Measurements from ENCODE around the gene CNTNAP2. TPM values are rescaled to one million over a fixed set of nuclear protein-coding genes. Genes with fewer than 3 reads are reported as not detected.

Gene CNTNAP2
- polyA plus RNA-seq, 10 donors = 5.6 to 19.6 (median 11.4) TPM

GRCh38 chr7:146276888-146277287 is 160.3 kb downstream of the CNTNAP2 start:
- DNase-seq = no peak

DNA sequence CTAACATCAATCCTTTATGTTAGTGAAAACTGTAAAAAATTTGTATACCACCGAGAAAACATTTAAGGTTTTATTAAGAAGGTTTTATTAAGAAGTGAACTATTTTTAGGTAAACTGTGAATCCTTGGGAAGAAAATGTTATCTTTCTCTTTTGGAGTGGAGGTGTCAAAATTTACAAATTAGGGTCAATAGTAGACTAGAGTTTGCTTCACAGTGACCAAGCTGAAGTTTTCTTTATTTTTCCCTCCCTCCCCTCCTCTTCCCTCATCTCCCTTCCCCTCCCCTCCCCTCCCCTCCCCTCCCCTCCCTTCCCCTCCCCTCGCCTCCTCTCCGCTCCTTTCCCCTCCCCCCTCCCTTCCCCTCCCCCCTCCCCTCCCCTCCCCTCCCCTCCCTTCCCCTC is 168.8 kb downstream of the CNTNAP2 start:
- DNase-seq = no peak

- DNase-seq = peak; percentile 1 to 44 (median 14)
Observed at GRCh38 chr7:146290746-146291145, 174.1 kb downstream of the CNTNAP2 start.

GRCh38 chr7:146291900-146292299 is 175.3 kb downstream of the CNTNAP2 start:
- no peak for DNase-seq

DNA sequence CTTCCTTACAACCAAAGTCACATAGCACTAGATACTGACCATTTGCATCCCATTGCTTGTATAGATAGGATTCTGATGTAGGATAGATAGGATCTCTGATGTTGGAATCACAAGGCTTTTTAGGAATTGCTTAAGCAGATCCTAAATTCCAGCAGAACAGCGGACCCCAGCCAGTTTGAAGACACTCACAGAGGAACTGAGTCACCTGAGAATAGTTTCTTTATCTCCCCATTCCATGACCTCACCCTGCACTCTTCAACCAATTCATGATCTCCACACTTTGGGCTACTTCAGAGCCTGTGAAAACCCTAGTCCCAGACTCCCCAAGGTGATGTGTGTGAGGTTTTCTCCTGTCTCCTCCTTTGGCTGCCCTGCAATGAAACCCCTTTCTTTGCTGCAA is 179.4 kb downstream of the CNTNAP2 start:
- DNase-seq = no peak

GRCh38 chr7:146314962-146315361 is 198.4 kb downstream of the CNTNAP2 start:
- DNase-seq = no peak

- no peak for DNase-seq
Observed at GRCh38 chr7:146319629-146320028, 203.0 kb downstream of the CNTNAP2 start.

GRCh38 chr7:146321301-146321700 is 204.7 kb downstream of the CNTNAP2 start:
- no peak for DNase-seq

- no peak for DNase-seq
Observed at GRCh38 chr7:146331369-146331768, 214.8 kb downstream of the CNTNAP2 start.

DNA sequence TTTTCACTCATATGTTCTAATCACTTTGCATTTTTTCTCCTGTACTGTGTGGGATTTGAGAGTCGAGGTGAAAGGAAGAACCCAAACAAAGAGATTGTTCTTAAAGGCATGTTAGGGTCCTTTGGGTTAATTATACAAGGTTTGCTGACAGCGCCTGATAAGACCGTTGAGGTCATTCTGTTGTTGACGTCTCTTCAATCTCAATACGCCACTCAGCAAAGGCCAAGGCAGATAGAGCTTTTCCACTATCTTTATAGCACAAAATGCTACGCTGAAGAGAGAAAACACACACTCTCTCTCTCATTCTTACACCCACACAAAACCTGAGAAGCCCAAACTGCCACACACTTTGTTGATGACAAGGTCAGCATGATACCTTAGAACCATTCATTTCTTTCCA is 228.7 kb downstream of the CNTNAP2 start:
- DNase-seq = no peak

- DNase-seq = no peak
Observed at GRCh38 chr7:146346096-146346495, 229.5 kb downstream of the CNTNAP2 start.

GRCh38 chr7:146355216-146355615 is 238.6 kb downstream of the CNTNAP2 start:
- DNase-seq = no peak

- peak in 1 of 3 donors; percentile 6 for DNase-seq
Observed at GRCh38 chr7:146359176-146359575, 242.6 kb downstream of the CNTNAP2 start.

DNA sequence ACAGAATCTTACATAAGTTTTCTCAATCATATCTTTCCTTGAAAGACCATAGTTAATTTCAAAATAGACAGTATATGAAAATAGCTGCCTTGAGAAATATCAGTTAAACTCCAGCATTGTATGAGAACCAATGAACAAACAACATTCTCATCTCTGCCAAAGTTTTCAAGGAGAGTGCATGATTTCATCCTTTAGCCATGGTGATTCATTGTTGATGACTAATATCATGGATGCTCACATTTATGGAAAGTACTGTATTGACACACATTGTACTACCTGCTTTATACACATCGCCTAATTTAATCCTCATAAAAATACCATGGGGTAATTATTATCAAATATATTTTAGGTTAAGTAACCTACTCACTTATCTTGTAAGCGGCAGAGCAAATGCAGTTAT is 250.3 kb downstream of the CNTNAP2 start:
- peak; percentile 3 to 39 (median 22) for DNase-seq

DNA sequence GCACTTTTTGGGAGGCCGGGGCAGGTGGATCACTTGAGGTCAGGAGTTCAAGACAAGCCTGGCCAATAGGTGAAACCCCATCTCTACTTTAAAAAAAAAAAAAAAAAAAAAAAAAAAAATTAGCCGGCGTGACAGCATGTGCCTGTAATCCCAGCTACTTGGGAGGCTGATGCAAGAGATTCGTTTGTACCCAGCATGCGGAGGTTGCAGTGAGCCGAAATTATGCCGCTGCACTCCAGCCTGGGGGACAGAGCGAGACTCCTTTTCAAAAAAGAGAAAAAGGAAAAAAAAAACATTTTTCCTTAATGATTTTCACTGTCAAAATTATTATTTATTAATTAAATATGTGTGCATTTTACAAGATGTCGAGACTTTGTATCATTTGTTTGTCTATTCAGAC is 253.6 kb downstream of the CNTNAP2 start:
- no peak for DNase-seq

DNA sequence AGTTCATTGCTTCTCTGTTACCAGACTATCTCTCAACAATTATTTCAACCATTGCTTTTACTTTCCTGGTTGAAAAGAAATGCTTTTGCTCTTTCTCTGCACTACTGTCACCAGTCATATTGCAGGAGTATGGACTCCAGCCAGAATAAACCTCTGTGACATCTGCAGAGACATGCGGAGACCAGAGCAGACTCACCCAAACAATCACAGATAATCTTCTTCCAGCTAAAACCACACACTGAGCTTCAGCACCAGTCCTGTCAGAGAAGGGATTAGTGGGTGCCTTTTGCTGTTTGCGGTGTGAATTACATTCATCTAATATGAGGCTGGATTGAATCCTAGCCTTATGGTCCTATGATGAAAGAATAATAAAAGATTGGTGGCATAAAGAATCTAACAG is 258.6 kb downstream of the CNTNAP2 start:
- peak in 2 of 3 donors; percentile 6 to 13 for DNase-seq

GRCh38 chr7:146378196-146378595 is 261.6 kb downstream of the CNTNAP2 start:
- DNase-seq = no peak

DNA sequence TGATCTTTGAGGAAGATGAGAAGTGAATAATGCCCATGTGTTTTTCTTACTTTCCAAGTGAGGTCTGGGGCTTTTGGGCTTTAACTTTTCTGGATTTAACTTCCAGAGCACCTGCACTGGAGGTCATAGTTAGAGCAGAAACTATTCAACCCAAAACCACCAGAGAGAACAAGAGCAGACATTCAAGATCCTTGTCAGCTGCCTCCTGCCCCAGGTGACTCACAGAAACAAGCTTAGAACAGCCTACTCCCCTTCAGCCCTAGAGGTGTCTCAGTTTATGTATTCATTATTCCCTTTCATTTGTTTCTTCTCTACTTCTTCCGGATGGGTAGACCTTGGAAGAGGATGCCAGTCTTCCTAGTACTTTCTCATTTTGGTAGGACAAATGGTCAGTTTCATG is 270.5 kb downstream of the CNTNAP2 start:
- DNase-seq = no peak

- no peak for DNase-seq
Observed at GRCh38 chr7:146388928-146389327, 272.3 kb downstream of the CNTNAP2 start.

GRCh38 chr7:146393346-146393745 is 276.7 kb downstream of the CNTNAP2 start:
- DNase-seq = no peak

DNA sequence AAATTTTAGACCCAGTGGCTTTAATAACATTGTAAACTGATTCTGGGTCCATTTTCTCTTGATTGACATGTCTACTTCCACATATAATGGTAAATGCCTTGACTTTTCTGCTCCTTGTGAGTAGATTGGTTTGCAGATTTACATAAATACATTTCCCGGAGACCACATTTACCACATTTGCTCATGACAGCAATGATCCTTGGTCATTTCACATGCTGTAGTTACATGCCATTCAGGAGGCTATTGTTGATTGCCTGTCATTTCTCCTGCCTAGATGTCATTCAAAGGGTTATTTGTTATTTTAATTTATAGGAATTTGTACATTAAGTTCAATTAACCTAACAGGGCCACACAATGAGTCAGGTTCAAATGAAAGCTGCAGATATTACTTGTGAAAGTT is 280.5 kb downstream of the CNTNAP2 start:
- no peak for DNase-seq

- DNase-seq = no peak
Observed at GRCh38 chr7:146401939-146402338, 285.3 kb downstream of the CNTNAP2 start.

GRCh38 chr7:146405737-146406136 is 289.1 kb downstream of the CNTNAP2 start:
- no peak for DNase-seq

DNA sequence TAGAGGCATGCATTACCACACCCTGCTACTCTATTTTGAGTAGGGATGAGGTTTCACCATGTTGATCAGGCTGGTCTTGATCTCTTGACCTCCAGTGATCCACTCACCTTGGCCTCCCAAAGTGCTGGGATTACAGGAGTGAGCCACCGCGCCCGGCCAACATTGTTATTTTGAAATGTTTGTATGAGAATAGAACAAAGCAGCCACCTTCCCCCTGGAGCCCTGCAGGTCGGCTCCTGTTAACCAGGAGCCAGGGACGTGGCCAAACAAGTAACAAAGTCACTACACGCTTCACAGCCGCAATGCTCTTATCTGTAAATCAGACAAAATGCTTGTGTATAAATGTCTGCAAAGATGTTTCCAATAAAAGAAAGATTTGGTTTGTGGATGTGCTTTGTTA is 295.4 kb downstream of the CNTNAP2 start:
- DNase-seq = no peak

DNA sequence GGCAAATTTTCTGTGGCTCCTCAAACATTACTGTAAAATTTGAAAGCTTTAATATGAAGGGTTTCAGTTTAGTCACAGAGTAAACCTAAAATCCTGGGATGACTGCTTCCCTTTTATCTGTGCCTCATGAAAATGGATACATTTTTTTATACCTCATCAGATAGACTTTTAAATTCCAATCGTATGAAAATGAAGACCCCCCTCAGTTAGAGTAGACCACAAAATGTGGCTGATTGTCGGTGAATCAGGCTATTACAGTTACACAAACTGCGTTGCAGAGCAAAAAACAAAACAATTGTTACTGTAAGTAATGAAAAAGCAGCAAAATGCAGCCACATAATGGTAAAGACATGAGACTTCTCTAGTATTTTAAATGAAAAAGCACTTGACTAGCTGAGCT is 296.2 kb downstream of the CNTNAP2 start:
- DNase-seq = peak in 1 of 3 donors; percentile 28
